ENCODE results near the gene PPP2R5B. TPM values are rescaled to one million over a fixed set of nuclear protein-coding genes. Genes with fewer than 3 reads are reported as not detected.

Gene PPP2R5B
- total RNA-seq, 1 donor from 2014 or later: 32.9 TPM

DNA sequence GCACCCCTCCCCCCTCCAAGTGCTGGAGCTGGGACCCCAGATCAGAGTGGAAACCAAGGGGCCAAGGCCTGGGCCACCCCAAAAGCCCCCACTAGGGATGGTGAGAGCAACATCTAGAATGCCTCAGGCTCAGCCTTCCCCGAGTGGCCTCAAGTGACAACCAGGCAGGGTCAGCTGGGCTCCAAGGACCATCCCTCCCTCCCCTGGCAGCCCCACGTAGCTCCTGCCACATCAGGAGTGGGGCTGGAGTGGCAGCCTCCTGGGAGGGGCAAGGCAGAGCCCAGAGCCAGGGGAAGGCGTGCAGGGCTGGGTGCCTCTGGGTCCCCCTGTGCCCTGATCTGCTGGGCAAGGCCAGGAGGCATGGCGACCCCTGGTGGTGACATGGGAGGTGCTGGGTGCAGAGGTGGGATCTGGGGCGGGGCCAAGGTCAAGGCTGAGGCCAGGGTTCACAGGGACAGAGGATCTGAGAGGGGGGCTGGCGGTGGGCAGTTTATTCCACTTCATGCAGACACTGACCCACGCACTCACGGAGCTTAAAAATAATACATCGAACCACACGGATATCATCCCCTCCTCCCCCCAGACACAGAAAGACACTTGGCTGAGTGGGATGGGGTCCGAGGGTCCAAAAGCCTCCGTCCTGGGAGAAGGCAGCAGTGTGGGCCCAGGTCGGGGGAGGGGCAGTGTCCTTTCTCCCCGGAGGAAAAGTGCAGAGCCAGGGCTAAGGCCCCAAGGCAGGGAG, 30.2 kb upstream of the PPP2R5B start:
- TF ChIP-seq, protein P1, sequence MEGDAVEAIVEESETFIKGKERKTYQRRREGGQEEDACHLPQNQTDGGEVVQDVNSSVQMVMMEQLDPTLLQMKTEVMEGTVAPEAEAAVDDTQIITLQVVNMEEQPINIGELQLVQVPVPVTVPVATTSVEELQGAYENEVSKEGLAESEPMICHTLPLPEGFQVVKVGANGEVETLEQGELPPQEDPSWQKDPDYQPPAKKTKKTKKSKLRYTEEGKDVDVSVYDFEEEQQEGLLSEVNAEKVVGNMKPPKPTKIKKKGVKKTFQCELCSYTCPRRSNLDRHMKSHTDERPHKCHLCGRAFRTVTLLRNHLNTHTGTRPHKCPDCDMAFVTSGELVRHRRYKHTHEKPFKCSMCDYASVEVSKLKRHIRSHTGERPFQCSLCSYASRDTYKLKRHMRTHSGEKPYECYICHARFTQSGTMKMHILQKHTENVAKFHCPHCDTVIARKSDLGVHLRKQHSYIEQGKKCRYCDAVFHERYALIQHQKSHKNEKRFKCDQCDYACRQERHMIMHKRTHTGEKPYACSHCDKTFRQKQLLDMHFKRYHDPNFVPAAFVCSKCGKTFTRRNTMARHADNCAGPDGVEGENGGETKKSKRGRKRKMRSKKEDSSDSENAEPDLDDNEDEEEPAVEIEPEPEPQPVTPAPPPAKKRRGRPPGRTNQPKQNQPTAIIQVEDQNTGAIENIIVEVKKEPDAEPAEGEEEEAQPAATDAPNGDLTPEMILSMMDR (conservative IDR thresholded peaks at IDR 0.05; ENCODE audit: low read depth, low read length): peak; percentile 87
- peak overlapping the region; percentile 77 for H3K4me3 ChIP-seq (ENCODE audit: low read depth, low read length)
- DNase-seq (ENCODE audit: low read depth): no peak

DNA sequence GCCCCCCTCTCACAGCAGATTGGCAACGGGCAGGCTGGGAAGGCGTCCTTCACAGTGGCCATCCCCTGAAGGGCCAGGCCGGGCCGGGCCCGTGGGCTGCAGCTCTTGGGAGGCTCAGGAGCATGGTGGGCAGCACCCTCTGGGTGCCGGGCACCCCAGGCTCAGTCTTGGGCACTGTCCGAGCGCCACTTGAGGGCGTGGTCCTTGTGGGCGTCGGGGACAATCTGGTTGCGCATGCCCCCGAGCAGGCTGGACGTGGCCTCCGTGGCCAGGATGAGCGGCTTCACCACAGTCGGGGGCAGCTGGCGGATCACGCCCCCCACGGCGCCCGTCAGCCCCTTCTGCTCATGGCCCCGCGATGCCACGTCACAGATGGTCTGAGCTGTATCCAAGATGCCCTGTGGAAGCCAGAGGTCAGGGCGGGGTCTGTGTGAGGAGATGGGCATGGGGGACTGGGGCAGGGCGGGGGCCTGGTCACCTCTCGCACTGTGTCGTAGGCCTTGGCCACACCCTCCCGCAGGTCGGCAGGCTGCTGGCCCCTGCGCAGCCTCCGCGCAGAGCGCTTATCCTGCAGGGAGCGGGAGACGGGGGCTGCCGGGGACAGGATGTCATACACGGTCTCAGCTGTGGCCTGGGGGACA, 29.6 kb upstream of the PPP2R5B start:
- DNase-seq (ENCODE audit: low read depth): no peak
- TF ChIP-seq, protein P1 (conservative IDR thresholded peaks at IDR 0.05; ENCODE audit: low read depth, low read length): no peak
- H3K4me3 ChIP-seq (ENCODE audit: low read depth, low read length): no peak overlapping the region

DNA sequence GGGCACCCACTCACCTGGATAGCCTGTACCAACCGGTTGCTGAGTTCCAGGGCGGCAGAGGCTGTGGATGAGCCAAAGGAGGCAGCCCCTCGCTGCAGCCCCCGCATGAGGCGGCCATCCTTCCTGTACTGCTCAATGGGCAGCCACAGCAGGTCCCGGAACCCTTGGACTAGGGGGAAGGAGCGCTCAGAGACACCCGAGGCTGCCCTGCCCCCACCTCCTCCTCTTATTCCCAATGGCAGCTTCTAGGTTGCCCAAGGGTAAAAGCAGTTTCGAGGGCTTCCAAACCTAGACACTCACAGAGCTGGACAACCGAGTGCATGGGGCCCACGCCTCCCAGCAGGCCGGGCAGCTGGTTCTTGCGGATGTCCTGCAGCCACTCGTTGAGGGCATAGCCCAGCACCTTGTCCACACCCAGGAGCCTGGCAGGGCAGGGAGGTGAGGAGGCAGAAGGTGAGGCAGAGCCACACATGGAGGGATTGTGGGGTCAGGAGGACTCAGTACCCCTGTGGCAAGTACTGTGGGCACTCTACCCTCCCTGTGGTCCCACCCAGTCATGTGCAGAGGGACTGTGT, 28.0 kb upstream of the PPP2R5B start:
- TF ChIP-seq, protein P1 (conservative IDR thresholded peaks at IDR 0.05; ENCODE audit: low read depth, low read length): no peak
- DNase-seq (ENCODE audit: low read depth): no peak
- H3K4me3 ChIP-seq (ENCODE audit: low read depth, low read length): no peak overlapping the region

DNA sequence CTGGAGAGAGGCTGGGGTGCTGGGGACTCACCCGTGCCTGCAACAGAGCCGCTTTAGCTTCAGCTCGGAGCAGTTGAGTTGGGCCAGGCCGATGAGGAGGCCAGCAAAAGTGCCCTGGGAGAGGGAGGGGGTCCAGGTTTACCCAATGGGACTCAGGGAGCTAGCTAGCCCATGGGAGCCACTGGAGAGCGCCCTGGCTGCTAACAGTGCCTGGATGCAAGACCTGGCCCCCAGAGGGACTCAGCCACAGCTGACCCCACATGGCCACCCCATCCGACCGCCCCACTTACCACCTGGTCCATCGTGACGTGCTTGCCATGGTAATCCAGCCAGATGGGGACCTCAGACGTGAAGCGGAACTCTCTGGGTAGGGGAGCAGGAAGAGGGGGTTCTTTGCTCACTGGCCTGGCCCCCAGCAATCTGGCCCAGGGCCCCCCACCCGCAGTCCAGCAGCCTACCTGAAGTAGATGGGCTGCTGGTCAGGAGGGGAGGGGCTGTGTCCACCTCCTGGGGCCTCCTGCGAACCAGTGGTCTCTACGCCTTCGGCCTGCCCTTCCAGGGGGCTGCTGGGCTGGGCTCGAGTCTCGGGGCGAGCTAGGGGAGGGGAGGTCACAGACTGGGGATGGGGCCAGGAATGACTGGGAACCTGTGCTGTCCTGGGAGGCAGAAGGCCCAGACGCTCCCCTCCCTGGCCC, 27.0 kb upstream of the PPP2R5B start:
- DNase-seq (ENCODE audit: low read depth): no peak
- TF ChIP-seq, protein P1 (conservative IDR thresholded peaks at IDR 0.05; ENCODE audit: low read depth, low read length): no peak

DNA sequence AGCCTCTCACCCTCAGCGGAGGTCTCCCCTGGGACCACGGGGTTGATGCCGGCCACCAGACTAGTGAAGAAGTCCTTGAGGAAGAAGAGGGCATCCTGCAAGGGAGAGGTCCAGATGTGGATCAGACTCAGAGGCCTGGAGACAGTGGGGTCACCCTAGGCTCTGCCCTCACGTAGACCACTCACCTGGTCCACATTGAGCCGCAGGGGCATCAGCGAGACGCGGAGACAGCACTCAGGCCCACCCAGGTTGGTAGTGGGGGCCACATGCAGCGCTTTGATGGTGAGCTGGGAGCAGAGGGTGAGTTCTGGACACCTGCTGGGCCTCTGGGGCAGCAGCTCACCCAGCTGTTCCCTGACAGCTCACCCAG, 26.4 kb upstream of the PPP2R5B start:
- no peak for DNase-seq (ENCODE audit: low read depth)
- no peak overlapping the region for H3K4me3 ChIP-seq (ENCODE audit: low read depth, low read length)
- TF ChIP-seq, protein P1 (conservative IDR thresholded peaks at IDR 0.05; ENCODE audit: low read depth, low read length): no peak

More for the DNA sequence above, 27.0 kb upstream of the PPP2R5B start:
- H3K4me3 ChIP-seq (ENCODE audit: low read depth, low read length): no peak overlapping the region

DNA sequence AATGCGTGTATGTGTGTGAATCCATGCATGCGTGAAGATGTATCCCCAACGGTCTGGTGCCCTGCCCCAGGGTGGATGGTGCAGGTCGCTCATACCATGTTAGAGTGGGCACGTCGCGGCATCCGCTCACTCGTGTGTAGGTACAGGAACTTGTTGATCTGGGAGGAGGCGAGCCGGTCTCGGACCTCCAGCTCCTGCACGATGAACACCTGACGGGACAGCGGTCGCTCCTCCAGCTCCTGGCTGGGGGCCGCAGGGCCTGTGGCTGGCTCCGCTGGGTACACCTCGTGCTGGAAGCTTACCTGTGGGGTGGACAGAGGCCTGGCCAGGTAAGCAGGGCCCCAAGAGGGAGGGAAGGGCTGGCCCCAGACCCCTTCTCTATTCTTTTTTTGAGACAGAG, 25.9 kb upstream of the PPP2R5B start:
- DNase-seq (ENCODE audit: low read depth): no peak
- H3K4me3 ChIP-seq (ENCODE audit: low read depth, low read length): no peak overlapping the region
- TF ChIP-seq, protein P1 (conservative IDR thresholded peaks at IDR 0.05; ENCODE audit: low read depth, low read length): no peak

Data from epithelial cell of proximal tubule (primary cell).